Activated gamma-delta T cell (primary cell): Measurements from ENCODE around the gene FGF14.
A peak's percentile ranks its signal among the peaks of the same experiment; 100 is the strongest.

Experiments used
- DNase-seq: peaks from one replicate; lab custom pipeline; 2025; lab: John Stamatoyannopoulos, UW

Gene FGF14

DNA sequence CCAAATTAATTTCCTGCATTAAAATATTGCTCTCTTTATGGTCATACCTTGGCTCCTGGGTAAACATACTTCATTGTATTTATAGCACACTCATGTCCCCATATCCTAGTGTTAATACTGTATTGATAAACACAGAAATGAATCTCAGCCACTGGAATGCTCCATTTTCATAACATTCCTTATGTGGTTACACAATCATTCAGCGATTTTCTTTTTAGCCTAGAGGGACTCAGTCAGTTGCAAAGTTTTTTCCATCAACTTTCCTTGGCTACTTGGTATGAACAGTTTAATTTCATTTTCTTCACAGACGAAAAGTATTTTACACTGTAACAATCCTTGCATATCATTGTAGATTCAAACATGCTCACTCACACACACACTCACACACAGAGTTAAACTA is 471.5 kb downstream of the FGF14 start:
- no peak for DNase-seq

DNA sequence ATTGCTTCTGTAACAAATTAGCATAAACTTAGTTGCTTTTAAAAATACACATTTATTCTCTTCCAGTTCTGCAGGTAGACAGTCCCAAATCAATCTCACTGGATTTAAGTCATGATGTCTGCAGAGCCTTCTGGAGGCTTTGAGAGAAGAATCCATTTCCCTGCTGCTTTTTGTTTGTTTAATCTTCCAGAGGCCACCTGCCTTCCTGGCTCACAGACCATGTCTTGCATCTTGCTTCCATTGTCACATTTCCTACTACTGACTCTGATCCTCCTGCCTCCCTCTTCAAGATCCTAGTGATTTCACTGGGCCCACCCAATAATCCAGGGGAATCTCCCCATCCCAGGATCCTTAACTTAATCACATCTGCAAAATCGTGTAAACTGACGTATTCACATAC is 476.1 kb downstream of the FGF14 start:
- no peak for DNase-seq

DNA sequence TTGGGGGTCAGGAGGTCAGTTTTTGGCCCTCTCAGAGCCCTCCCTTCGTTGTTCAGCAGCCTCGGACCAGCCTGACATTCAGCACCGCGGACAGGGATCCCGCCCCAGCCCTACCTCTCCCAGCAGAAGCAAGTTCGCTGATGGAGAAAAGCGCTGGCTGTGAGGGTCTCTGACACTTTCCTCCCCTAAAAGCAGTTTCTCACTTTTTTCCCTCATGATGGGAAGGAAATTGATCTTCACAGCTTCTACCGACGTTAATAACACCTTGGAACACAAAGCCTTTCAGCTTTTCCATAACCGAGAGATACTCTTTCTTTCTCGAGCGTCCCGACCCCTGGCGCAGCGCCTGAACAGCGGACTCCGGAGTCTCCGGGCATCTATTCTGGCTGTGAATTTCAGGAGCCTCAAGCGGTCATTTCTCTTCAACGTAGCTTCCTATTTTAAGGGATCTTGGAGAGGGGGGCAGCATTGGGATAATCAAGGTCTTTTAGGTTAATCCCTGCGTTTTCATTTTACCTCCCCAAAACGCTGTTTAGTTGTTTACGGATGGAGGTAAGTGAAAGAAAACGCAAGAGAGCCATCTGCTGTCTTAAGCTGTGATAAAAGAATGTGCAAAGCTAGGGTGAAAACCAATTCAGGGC is 482.2 kb downstream of the FGF14 start:
- no peak for DNase-seq

DNA sequence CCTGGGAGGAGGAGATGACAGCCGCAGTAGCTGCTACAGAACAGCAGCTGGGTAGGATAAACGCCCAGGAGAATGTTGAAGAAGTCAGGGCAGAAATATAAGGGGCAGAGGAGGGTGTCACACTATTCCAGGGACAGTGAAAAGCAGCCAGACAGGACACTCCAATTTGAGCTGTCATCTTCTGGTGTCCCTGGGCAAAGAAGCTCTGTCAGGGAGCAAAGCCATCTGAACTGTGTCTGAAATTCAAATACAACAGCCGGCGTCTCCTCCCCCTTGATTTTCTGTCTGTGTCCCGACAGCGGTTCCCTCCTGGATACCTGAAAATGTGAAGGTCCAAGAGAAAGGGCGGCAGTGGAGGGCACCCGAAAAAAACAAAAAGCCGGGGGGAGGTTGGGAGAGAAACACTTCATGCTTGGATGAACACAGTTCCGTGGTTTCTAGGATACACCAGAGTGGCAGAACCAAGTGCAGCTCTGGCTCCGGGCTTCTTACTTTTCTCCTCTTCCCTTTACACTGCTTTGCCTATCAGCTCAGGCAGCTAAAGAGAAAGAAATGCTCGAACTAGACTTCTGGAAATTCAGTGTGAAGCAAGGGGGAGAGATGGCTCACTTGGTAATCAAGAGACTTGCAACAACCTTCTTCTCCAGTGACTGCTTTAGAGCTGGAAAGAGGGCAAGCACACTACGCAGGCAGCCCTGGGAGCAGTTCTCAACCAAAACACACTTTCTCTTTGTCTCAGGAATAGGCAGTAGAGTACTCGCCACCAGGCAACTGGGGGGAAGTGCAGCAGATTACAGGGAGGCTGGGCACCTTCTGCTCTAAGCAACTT is 483.8 kb downstream of the FGF14 start:
- no peak for DNase-seq

DNA sequence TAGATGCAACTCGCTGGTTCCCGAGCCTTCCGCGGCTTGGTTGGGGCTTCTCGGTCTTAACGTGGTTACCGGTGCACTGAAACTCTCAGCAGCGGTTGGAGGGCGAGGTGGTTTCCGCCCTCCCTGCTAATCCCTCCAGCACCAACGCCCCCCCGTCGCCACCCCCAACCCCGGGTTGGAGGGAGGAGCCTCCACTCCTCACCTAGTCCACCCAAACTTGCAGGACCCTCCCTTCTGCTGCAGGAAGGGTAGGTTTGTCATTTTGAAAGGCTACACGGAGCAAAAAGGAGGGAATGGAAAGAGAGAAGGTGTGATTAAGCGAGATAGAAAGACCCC is 484.4 kb downstream of the FGF14 start:
- DNase-seq: no peak

DNA sequence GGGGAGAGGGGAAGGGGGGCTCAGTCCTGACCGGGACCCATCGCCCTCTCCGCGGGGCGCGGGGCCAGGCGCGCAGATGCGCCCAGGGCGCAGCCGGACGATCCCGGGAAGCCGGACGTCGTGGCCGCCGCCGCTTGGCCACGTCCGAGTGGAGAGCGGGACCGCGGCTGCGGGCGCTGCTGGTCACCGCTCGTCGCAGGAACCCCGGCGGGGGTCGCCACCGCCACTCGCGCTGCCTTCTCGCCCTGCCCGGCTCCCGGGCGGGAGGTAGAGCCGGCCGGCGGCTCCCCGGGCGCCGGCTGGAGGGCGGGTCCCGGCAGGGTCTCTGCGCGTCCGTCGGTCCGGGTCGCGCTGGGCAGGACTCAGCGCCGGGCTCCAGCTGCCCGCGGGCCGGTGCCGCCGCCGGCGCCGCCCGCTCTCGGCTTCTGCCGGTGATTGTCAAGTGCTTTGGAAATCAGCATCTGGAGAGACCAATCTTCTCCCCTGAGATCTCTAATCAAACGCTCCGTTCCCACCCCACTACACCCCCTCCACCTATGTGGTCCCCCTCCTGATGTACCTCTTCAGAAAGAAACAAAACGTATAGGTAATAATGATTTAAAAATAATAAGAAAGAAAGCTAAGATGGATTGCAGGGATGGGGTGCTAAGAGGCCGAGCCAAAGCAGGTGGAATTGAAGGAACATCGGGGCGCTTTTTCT is 484.9 kb downstream of the FGF14 start:
- DNase-seq: peak; percentile 14

DNA sequence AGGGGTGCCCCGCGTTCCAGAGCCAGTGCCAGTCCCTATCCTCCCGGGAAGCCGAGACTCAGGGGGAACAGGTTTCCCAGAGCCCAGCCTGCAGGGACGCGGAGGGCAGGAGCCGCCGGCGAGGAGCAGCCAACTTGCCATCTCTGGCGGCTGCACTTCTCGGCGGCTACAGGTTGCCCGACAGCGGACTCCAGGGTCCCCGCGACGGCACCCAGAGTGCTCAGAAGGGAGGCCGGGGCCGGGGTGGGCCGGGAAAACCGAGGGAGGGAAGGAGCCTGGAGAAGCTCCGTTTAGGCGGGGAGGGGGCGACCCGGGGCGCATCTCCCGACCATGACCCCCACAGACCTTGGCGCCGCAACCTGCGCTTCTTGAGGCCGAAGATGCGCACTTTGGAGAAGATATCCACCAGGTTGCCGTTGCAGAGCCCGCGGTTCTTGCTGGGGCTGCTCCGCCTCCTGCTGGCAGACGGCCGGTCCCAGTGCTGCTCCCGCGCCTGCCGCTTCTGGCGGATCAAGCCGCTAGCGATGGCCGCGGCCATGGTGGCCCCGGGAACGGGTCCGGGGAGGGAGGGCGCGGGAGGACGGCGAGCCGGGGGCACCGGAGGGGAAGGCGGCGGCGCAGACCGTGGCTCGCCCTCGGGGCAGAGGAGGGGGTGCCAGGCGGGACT is 485.6 kb downstream of the FGF14 start:
- no peak for DNase-seq

DNA sequence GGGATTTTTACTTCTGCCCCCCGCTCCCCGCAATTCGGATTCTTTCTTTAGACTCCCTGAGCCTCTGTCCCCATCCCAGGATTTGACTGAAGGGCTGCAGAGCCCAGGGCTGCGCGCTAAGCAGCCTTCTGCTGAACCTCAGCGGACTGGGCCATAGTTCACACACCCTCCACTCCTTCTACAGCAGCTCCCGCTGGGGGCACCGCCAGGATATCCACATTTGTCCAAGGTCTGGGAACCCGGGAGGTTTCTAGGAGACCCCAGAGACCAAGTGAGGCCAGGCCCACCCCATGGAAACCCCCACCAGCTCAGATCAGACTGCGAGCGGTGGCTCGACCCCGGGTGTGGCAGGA is 486.1 kb downstream of the FGF14 start:
- DNase-seq: no peak

DNA sequence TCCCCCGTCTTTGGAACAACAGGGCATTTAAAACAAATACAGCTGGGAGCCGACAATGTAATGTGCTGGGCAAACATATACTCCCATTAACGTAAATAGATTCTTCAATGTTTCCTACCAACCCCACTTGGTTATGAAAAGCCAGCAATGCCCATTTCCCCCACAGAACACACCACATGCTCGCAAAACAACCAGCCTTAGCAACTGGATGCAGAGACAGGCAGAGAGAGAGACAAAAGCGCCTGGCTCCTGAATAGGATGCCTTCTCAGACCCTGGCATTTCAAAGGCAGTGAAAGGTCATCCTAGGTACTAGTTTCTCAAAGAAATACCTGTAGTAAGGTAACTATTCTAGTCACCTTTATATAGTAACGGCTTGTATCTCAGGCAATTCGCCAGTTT is 486.5 kb downstream of the FGF14 start:
- no peak for DNase-seq

DNA sequence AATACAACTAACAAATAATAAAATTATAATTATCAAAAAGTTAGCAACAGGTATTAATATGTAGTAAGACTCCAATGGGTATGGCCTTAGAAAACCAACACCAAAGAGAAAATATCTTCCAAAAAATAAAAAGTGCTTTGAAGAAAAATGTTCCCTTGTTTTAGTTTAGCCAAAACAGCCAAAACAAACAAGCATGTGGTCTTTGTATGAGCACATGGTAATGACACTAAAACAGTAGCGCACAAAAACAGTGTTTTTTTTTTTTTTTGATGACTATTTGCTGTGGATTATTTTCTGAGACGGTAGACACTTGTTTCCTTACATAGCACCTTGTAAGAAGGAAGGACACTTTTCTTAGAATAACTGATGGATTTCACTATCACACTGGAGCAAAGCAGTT is 490.1 kb downstream of the FGF14 start:
- DNase-seq: no peak

DNA sequence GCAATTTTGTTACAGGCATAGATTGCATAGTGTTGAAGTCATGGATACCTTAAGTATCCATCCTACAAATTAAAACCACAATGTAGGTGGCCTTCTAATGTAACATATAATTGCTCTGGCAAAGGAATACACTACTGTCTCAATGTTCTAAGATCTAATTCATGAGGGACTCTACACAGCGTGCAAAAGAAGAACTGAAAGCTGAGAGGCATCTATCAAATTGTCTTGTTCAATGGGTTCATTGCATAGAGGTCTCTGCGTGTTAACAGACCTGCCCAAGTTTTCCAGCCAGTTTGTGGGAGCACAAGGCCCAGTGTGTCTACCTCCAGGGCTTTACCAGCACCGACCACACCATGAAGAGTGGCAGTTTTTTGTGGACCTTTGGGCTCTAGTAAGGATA is 498.0 kb downstream of the FGF14 start:
- DNase-seq: no peak

DNA sequence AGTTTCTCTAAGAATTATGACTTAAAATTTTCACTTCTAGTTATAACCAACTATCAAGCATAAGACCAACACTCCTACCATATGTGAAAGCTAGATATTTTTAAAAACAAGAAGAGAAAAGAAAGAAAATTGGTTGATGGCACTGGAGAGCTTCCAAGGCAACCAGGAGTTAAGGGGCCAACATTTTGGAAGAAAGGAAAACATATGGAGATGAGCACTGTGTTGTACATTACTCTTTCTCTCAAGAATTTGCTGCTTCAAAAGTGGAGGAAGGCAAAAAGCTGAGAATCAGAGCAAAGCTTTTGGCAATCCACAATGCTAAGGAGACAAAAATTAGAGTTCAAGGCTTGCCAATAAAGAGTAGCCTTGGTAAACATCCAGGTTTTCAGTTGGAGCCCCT is 503.2 kb downstream of the FGF14 start:
- DNase-seq: no peak

DNA sequence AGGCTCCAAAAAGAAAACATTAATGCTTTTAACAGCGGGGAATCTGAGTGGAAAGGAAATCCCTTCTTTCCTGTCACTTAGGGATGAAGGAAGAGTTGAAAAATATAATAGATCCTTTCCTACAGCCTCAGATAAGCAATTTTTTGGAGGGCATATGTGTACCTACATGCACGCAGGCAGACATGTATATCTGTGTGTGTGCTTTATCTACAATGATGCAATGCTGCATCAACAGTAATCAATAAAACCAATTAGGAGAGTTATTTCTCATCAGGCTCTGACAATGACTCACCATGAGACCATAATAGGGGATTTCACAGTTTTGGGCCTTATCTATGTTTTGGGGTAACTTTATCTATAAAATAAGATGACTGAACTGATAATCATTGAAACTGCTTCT is 505.3 kb downstream of the FGF14 start:
- DNase-seq: no peak

DNA sequence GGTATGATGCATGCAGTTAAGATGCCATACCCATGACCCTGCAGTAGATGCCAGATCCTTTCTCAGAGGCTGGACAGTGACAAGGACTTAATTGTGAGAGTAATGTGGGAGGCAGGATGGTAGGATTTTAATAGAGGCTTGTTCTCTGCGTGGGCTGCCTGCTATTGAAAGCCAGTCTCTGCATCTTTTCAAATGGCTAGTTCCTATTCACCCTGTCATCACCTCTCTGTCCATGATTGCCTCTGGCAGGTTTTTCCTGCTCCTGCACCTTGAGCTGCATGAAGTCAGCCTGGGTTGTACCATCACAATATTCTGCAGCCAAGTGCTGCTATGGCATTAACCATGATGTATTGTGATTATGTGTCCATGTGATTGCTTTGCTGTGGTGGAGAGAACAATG is 508.8 kb downstream of the FGF14 start:
- DNase-seq: no peak

DNA sequence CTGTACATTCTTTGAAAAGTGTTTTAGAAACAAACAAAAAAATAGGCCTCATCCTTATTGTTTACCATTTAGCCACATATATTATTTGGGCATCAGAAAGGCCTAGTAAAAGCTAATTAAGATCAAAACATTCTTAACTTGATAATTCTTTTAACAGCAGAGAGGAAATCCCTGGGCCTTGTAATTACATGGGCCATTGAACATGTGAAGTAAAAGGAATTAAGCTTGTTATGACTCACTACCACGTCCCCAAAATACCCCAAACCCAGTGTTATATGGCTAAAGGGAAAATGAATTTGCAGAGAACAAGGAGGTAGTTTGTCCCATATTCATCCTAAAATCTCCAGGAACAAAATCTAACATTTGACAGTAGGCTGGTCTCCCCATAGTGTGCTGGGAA is 509.6 kb downstream of the FGF14 start:
- DNase-seq: no peak

DNA sequence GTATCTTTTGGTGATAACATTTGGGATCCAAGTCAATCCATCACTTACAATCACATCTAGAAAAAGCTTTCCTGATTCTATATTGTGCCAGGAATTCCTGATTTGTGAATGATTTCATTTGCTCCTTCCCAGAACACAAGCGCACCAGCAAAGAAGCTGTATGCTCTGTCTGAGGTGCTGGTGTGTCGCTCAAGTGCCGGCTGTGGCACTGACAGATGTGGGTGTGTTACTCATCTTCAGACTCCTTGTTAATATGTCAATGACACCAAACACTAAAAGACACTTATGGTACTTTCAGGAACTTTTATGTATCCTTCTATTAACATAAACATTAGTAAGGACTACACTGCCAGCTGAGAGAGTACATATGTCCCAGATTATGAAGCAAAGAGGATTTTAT is 520.3 kb downstream of the FGF14 start:
- DNase-seq: no peak

DNA sequence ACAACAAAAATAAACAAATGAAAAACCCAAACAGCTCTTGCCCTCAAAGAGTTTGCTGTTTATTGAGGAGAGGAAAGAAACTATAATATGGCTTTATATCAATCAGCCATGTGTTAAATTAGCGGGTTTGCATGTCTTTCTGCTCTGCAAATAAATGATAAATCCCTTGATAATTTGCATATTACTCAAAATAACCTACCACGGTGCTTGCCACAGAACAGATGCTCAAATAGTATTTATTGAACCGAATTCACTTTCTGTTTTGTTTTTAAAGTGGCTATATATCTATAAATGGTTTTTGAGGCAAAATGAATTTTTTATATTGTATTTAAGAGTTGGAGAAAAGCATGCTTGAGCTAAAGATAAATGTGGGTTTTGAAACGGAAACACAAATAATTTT is 521.3 kb downstream of the FGF14 start:
- DNase-seq: no peak

DNA sequence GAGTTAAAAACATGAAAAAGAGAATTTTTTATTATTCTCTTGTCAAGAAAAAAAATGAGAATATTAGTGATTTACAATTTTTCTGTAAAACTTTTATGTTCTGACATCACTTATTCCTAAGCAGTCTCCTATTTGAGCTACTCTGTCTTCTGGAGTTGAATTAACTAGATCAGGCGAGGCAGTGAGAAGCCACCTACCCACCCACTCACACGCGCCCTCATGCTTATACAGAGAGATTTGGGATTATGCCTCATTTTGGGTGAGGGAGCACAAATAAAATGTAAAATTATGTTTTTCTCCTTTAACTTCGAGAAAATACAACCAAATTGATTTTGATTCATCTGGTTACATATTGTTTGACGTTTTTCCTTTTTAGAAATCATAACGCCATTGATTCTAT is 524.9 kb downstream of the FGF14 start:
- DNase-seq: no peak

DNA sequence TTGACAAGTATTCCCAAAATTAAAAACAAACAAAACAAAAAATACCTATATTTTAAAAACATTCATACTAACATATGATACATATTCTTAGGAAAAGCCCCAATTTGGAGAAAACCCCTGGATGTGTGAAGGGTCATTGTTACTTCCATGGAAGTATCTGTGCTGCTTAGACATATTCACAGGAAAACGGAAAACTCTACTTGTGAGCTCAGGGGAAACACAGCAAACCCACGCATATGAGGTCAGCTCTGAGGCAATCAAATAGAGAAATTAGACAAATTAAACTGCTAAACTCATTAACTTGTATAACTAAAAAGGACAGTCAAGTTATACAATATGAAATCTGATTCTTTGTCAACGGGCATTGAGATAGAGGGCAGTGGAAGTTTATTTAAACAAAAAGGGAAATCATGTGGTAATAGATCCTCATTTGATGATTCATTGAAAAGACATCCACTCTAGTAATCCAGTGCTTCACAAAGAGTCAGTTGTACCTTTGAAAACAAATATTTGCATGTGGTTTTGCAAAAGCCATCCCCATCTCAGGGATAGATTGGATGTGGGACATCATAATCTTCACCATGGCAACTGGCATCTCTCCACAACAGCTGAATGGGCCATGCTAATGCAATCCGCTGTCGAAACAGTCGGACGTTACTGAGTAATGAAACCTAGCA is 526.0 kb downstream of the FGF14 start:
- DNase-seq: no peak

DNA sequence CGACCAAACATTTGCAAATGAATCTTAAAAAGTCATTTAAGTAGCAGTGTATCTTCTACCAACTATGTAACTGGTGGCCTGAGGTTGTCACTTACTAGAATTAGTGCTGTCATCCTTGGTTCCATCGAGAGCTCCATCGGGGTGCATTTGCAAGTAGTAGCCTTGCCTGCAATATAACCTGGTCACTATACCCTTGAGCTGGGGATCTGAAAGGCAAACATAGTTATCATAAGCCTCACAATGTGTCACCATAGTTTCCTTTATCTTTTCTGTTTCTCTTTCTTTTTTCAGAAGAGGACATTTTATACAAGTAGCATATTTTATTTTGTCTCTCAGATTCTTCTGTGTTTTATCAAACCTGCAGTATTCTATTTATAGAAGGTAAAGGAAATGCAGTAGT is 526.8 kb downstream of the FGF14 start:
- no peak for DNase-seq

DNA sequence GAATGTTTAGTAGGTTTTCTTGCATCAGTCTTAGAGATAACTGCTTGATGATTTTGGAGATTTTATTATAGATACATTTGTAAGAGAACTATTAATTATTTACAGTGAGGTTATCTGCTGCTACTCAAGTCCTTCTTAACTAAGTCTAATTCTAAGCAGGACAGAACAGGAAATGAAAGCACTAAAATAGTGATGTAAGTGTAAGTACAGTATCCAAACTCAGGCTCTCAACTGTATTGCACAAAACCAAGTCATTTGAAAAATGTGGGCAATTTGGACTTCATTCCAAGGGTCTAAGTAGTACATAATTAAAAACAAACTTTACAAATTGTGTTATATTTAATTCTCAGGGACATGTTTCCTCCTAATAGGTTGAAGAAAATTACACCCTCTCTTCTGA is 532.3 kb downstream of the FGF14 start:
- DNase-seq: no peak
